ENCODE data around the gene SPEM1. TPM values are rescaled to one million over a fixed set of nuclear protein-coding genes. Genes with fewer than 3 reads are reported as not detected.

SPEM1 gene
- total and polyA plus RNA-seq, 2 of the 13 experiments (the other 11 are each of a cell fraction or from before 2014, with no cell fraction given): not detected

DNA sequence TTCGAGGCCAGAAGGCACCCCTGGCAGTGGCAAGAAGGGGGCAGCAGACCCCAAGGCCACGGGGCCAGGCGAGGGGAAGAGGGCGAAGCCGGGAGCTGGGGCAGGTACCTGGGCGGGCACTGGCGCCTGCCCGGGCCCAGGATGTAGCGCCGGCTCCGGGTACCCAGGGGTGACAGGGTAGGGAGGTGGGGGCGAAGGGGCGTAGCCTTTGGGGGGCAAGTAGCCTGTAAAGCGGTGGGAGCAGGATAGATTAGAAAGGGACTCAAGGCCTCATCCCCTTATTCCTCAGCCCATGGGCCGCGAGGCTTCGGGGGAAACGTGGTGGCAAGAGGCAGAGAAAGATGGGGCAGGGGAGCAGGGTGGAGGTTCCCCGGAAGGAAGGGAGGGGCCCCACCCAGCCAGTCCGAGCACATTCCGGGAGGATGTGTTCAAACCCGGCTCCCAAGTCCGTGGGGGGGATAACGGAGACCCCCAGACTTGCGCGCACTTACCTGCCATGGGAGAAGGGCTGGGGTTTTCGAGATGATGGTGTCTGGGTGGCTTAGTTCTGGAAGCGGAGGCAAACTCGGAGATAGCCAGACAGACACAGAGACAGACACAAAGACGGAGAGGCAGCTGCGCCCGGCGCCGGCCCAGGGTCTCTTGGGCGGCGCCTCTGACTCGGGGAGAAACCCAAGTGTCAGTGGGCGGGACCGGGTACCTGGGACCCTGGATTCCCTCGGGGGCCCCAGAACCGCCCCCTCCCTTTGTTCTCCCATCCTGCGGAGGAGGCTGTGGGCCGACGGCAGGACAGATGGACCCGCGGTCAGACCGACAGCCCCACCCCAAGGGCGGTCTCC lies 26.3 kb upstream of the SPEM1 start:
- intact Hi-C loops (cut with micrococcal nuclease; ENCODE audit: unreplicated experiment): no loop called here
- no TSS peak for BruUV-seq (replicated peaks)
- no peak for TF ChIP-seq ATF7 (IDR thresholded peaks at IDR 0.05)
- peak; percentile 36; the same call in 1 of the 2 replicates for TF ChIP-seq ATF7 (CRISPR knock-in tag; IDR thresholded peaks at IDR 0.05)
- TF ChIP-seq TARDBP (CRISPR knock-in tag; IDR thresholded peaks at IDR 0.05): 0 out of 2 replicates have a peak, but pooled peaks have one; percentile 26
- peak; percentile 22 for TF ChIP-seq ZNF543 (CRISPR knock-in tag; IDR thresholded peaks at IDR 0.05)
- TF ChIP-seq TFDP2 (CRISPR knock-in tag; IDR thresholded peaks at IDR 0.05): no peak
- no peak for TF ChIP-seq KLF13 (CRISPR knock-in tag; IDR thresholded peaks at IDR 0.05)
- TF ChIP-seq TEAD3 (CRISPR knock-in tag; optimal IDR thresholded peaks at IDR 0.05; ENCODE audit: borderline replicate concordance): no peak
- TF ChIP-seq, protein P1, sequence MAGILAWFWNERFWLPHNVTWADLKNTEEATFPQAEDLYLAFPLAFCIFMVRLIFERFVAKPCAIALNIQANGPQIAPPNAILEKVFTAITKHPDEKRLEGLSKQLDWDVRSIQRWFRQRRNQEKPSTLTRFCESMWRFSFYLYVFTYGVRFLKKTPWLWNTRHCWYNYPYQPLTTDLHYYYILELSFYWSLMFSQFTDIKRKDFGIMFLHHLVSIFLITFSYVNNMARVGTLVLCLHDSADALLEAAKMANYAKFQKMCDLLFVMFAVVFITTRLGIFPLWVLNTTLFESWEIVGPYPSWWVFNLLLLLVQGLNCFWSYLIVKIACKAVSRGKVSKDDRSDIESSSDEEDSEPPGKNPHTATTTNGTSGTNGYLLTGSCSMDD (CRISPR knock-in tag; IDR thresholded peaks at IDR 0.05): no peak
- no peak for TF ChIP-seq HCFC1 (IDR thresholded peaks at IDR 0.05; ENCODE audit: low read depth, low read length)
- TF ChIP-seq ARID4A (CRISPR knock-in tag; IDR thresholded peaks at IDR 0.05; ENCODE audit: borderline replicate concordance): 0 out of 2 replicates have a peak, but pooled peaks have one; percentile 15
- 0 out of 2 replicates have a peak, but pooled peaks have one; percentile 5 for TF ChIP-seq ZNF556 (CRISPR knock-in tag; IDR thresholded peaks at IDR 0.05; ENCODE audit: borderline replicate concordance)
- TF ChIP-seq ELF3 (CRISPR knock-in tag; IDR thresholded peaks at IDR 0.05): 0 out of 2 replicates have a peak, but pooled peaks have one; percentile 3
- 0 out of 2 replicates have a peak, but pooled peaks have one; percentile 27 for TF ChIP-seq TGIF2 (CRISPR knock-in tag; IDR thresholded peaks at IDR 0.05)
- TF ChIP-seq ELK4 (CRISPR knock-in tag; IDR thresholded peaks at IDR 0.05; ENCODE audit: borderline replicate concordance): no peak
- TF ChIP-seq HIVEP1 (CRISPR knock-in tag; IDR thresholded peaks at IDR 0.05): 0 out of 2 replicates have a peak, but pooled peaks have one; percentile 18
- no peak for TF ChIP-seq ZNF781 (CRISPR knock-in tag; IDR thresholded peaks at IDR 0.05; ENCODE audit: borderline replicate concordance, not compliant biosample characterization)

More for the DNA sequence above, 26.3 kb upstream of the SPEM1 start:
- H3K36me3 ChIP-seq (replicated peaks in 1 of 2; ENCODE audit: control insufficient read depth in 1 of 2, insufficient read depth in 2 of 2, low read length in 2 of 2): peaks cover 0 to 2% of the 10 kb centered on the region in 2 experiments; a peak in 2 of 5 replicates
- H3K79me2 ChIP-seq (ENCODE audit: insufficient read depth, low read length): no peaks in the 10 kb centered on the region
- peak overlapping the region; percentile 88 for H3K4me2 ChIP-seq (ENCODE audit: low read depth, low read length)
- 60% methylated on average over 22 of the region's 48 CpGs for WGBS (ENCODE audit: low lambda C conversion rate)
- POLR2A ChIA-PET: interaction anchor here (0.7 to 2.4 kb wide), 11 partner anchors 10 to 294 kb away, joined by 3 to 76 read pairs (median 4); partner anchors contain the start of genes CHRNB1, NEURL4, POLR2A and SLC35G6
- peak overlapping the region; percentile 68 to 90 (median 84) for H3K4me3 ChIP-seq (replicated peaks in 1 of 3; ENCODE audit: insufficient read depth in 1 of 3, low read depth in 2 of 3, low read length in 3 of 3)
- no peaks in the 10 kb centered on the region for H3K27me3 ChIP-seq (ENCODE audit: control insufficient read depth in 1 of 2, insufficient read depth in 2 of 2, low read length in 2 of 2)
- H3K9ac ChIP-seq (ENCODE audit: insufficient read depth, low read depth, low read length): peak overlapping the region; percentile 66
- no peaks in the 10 kb centered on the region for H4K20me1 ChIP-seq (ENCODE audit: insufficient read depth, low read length)
- CTCF ChIA-PET (ENCODE audit: low intra/inter-chr PET ratio, low total read pairs): no interaction called here
- in situ Hi-C loops (cut with HindIII; ENCODE audit: extremely low pct_ligation_motif_present, low pct_unique_long_range_greater_than_20kb): no loop called here
- H3K27ac ChIP-seq (ENCODE audit: extremely low read length, insufficient read depth, low read length): peak overlapping the region; percentile 76
- H3K9me3 ChIP-seq (ENCODE audit: low read length): no peaks in the 10 kb centered on the region
- FAIRE-seq (no peak), DNase-seq (ENCODE audit: low spot score) (no peak), ATAC-seq (peak; percentile 39)
- H3K4me1 ChIP-seq (ENCODE audit: insufficient read depth, low read length): peaks cover 14% of the 10 kb centered on the region
- H2AFZ ChIP-seq (ENCODE audit: low read length): no peak overlapping the region
